DMS53 (cell line): ENCODE measurements around the gene USPL1.
"Not testable (repeated sequence)": the region's sequence is repeated elsewhere in the genome, so short reads cannot be mapped to it uniquely, and the experiment has no call there.

Experiments used
- DNase-seq: peaks from one replicate; lab custom pipeline; 2025; lab: John Stamatoyannopoulos, UW

The USPL1 gene

DNA sequence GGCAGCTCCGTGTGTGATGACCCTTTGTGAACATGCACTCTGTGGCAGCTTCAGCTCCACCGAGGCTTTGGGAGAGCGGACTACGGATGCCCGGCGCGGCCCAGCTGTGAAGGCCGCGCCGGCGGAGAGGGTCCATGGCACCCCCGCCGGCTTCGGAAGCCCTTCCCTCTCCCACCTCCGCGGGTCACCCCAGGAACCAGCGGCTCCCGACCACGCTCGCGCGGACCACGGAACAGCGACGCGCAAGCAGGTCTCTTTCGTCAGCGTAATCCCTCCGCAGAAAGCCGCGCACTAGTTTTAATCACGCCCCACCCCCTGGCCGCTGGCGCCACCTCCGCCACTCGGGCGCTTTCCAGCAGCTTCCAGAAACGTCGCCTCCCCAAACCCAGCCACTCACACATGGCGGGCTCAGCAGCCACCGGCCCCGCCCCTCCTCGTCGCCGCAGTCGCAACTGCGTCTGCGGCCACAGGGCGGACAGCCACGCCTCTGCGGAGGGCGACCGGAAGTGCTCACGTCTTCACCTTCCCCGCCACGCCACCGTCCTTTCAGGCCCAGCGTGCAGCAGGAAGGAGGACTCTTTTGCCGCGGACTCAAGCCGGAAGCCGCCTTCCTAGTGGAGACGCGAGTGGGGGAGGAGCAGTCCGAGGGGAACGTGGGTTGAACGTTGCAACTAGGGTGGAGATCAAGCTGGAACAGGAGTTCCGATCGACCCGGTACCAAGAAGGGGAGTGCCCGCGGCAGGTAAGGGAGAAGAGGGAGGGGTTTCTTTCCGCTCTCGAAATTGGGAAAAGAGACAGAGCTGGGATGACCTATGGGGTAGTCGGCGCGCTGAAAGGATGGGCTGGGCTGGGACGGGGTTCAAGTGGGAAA is at the start of gene USPL1:
TSS of gene USPL1 (plus strand) at position 606 of the 871 bp plus-strand sequence. CDS start 3,221 bp downstream, outside the sequence.
- DNase-seq: peak; percentile 99

DNA sequence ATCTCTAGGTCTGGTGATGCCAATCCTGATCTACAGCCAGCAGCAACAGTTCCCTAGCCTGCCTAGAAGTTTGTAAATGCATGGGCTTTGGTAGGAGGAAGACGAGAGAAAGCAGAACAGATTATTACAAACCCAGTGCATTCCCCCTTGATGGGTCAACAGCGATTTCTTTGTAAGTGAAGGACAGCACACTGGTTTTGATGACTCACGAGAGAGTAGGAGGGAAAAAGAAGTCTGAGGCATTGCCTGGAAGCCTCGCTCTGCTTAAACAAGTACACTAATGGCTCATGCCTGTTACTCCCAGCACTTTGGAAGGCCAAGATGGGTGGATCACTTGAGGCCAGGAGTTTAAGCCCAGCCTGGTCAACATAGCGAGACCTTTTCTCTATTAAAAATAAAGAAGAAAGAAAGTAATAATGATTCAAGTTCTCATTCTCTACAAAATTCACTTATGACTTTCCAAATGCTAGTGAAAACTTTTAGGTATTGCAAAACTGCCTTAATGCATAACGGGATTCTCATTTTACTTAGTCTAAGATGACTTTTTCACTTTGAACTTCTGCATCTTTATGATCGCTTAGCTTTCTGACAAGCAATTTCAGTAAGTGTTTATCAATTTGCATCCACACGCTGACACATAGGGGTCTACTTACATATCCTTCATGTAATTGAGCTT is 47.7 kb upstream of the USPL1 start:
- no peak for DNase-seq

DNA sequence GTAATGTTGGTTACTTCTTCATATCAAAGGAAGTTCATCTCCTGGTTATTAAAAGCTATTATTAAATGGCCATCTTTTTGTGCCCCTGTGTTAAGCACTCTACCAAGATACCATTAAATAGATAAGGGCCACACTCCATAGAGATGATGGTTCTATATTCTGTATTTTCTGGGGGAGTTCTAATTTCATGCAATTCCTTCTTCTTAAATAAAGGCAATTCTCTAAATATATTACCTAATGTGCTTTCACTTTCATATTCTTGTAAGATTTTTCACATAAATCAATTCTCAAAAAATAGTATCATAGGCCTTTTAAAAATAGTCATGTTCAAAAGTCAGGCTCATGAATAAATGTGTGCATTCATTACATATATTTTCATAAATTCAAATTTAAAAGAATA is 47.0 kb upstream of the USPL1 start:
- DNase-seq: no peak

DNA sequence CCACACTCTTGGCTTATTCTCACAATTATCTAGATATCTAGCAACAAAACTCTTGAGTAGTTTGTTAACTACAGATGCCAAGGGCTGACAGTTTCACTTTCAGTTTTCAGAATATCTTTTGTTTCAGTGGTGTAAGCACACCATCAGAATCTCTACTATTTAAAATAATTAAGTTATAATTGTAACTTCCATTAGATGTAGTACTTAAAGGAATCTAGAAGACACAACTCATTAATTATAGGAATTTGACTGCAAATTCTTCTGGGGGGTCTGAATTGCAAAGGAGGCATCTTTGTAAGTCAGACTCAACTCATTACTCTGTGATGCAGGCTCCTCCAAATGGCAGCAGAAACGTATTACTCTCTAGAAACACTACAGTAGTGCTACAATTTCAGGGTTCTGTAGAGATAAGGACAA is 44.9 kb upstream of the USPL1 start:
- peak; percentile 67 for DNase-seq

DNA sequence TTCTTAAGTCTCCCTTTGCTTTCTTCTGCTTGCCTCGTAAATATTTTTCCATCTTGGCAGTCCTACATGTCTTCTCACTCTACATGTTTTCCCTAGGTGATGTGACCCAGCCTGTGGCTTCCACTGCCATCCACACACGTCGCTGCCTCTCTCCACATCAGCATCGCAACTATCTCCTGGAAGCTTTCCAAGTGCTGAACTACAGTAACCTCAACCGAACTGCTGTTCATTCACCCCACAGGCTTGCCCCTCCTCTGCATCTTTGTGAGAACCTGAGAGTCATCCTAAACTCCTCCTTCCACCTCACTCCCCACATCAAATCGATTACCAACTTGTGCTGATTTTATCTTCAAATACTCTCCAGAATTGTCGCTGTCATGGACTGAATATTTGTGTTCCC is 41.2 kb upstream of the USPL1 start:
- DNase-seq: no peak

DNA sequence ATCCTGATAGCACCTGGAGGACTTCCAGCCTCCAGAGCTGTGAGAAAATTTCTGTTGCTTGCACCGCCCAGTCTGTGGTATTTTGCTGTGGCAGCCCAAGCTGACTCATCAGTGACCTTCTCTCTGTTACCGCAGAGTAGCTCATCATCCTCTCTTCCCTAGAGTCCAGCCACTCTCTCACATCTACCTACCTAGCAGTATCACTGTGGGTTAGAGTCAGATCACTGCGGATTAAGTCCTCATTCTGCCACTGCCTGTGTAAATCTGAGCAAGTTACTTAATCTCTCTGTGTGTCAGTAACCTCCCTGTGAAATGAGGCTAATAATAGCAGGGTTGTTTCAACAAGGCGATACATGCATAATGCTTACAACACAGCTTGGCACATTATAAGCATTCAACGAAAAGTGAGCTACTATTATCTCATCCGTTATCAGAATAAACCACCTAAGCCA is 40.3 kb upstream of the USPL1 start:
- DNase-seq: no peak

DNA sequence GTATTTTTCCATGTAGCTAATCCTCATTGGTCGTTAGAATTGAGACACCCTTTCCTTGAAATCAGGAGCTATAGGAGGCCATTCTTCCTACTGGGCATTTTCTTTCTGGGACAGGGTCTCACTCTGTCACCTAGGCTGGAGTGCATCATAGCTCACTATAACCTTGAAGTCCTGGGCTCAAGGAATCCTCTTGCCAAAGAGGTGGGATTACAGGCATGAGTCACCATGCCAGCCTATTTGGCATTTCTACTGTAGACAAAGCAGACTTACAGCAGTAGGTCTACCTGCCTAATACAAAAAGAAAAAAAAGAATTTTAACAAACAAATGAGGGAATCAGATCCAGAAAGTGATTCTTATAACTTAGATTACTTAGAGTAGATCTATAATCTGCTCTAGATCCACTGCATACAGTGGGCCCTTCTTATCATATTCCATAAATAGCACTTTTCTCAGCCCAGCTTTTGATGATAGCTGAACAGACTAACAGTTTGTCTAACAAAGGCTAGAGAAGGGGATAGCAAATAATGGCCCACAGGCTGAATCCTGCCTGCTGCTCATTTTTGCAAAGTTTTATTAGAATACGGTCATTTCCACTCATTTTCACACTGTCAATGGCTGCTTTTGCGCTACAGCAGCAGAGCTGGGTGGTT is 36.7 kb upstream of the USPL1 start:
- peak; percentile 7 for DNase-seq

DNA sequence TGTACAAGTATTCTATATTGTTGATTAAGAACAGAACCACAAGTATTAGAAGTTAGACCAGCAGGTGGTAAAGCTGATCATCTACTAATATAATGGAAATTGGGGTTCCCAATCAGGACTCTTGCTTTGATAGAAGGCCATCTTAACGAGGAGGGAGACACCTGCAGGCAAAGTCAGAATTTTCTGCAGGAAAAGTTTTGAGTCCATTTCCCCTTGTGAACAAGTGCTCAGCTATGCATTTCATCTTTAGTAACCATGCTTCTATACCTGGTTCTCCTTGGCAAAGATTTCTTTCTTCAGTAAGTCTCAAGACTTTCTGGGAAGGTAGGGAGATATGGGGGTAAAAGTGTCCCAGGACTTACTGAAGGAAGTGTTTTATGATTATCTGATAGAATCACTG is 36.1 kb upstream of the USPL1 start:
- peak; percentile 25 for DNase-seq

DNA sequence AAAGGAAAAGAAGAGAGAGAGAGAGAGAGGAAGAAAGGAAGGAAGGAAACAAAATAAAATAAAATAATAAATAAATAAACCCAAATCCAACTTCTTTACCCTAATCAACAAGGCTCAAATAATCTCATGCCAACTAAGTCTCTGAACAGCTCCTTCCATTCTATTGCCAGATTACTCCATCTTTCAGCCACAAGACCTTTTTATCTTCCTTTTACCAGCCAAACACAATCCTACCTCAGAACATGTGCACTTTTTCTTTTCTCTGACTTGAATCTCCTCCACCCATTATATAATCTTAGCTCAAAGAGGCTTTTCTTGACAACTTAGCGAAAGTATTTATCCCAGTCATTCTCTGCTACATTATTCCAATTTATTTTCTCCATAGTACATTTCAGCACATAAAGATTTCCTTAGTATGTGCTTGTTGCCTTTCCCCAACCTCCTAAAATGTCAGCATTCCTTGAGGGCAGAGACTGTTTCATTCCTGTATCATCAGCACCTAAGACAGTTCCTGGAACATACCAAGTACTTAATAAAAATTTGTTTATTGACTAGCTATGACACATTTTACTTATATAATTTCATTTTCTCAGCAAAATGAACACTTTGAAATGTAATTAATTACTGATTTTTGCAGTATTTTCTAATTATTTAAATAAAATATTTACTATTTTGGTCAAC is 33.5 kb upstream of the USPL1 start:
- DNase-seq: no peak

DNA sequence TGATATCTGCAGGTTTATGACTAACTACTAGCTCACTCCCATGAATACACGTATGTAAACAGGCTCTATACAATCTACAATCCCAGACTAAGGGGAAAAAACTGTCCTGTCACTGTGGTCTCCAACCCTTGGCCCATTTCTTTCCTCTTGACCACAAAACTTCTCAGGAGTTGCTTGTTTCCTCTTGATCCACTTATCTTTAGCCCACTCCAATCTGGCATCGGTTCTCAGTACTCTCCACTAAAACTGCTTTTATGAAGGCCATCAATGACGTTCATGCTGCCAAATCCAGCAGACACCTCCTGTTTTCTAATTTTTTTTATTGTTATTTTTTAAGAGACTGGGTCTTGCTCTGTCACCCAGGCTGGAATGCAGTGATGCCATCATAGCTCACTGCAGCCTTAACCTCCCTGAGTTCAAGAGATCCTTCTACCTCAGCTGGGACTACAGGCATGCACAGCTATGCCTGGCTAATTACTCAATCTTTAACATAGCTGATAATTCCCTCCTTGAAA is 31.9 kb upstream of the USPL1 start:
- DNase-seq: no peak

DNA sequence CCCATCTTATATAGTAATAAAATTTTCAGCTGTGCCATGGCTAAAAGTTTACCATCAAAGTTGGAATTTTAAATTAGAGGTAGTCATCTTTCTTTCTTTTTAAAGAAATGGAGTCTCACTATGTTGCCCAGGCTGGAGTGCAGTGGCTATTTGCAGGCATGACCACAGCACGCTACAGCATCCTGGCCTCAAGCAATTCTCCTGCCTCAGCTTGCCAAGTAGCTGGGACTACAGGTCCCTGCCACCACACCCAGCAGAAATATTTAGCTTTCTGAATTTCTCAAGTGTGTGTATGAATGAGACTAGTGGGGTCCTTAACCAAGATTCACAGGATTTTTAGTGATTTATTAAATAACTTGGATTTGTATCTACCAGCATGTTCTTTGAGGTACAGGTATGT is 30.5 kb upstream of the USPL1 start:
- DNase-seq: no peak

DNA sequence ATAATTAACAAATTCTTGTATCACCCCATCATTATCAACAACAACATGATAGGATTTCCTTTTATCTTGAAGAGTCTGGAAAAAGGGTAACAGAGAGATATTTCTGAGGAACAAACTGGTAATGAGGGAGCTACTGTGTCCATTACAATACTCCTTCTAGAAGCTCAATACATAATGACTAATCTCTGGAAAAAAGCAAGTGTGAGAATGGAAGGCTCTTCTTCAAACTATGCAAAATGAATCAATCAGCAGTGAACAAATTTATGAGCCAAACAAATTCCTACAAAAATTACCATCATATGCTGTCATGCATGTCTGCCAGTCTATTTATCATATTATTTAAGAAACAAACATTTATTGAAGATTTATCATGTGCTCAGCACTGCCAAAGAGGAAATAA is 30.0 kb upstream of the USPL1 start:
- DNase-seq: no peak

DNA sequence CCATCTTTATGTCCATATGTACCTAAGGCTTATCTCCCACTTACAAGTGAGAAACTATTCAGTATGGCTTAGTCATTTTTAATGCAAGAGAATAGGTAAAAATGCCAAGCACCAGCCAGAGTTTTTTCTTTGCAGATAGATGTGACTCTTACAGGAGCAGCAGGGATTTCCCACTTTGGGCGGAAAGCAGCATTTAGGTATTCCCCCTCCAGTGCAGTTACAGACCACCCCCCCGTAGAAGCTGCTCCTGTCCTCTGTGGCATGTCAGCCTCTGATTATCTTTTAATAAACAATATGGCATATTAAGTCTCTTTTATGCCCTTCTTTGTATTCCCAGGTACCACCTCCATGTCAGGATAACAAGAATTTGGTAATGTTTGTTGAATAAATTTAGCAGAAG is 24.7 kb upstream of the USPL1 start:
- peak; percentile 15 for DNase-seq

DNA sequence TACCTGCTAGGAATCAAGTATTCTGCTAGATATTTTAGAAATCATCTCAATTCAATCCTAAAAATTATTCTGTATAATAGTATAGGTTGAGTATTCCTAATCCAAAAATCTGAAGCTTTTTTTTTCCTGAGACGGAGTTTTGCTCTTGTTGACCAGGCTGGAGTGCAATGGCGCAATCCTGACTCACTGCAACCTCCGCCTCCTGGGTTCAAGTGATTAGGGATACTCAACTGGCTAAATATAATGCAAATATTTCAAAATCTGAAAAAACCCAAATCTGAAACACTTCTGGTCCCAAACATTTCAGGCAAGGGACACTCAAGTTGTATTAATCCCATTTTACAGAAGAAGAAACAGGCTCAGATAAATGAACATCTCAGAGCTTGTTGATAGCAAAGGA is 17.2 kb upstream of the USPL1 start:
- DNase-seq: no peak

DNA sequence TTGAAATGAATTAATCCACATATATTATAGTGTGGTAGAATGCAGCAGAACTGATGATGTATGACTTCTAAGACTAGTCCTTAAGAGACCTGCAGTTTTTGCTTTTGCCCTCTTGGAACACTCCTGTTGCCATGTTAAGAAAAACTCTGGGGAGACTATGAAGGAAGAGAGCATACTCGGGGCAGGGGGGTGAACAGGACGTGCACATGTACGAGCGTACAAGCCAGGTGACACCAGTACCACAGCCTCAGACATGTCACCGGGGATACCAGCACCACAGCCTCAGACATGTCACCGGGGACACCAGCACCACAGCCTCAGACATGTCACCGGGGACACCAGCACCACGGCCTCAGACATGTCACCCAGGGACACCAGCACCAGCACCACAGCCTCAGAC is 15.9 kb upstream of the USPL1 start:
- no peak for DNase-seq

DNA sequence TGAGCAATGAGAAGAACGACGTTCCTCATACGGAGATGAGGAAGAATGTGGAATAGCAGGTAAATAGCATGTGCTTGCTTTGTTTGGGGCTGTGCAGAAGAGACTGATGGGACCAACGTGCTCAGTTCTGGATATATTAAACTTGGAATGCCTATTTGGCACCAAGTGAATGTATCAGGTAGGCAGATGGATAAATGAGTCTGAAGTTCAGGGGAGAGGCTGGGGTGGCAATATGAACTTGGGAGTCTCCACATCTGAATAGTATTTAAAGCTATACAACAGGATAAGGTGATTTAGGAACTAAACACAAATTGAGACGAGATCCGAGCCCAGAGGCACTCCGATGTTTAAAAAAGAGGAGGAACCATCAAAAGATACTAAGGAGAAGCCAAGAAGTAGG is 12.7 kb upstream of the USPL1 start:
- no peak for DNase-seq

DNA sequence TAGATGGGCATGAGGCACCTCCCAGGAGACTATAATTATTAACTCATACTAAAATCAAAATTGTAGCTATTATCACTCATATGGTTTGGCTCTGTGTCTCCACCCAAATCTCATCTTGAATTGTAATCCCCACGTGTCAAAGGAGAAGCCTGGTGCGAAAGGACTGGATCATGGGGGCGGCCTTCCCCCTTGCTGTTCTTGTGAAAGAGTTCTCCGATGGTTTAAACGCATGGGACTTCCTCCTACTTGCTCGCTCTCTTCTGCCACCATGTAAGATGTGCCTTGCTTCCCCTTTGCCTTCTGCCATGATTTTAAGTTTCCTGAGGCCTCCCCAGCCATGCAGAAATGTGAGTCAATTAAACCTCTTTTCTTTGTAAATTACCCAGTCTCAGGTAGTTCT is 10.5 kb upstream of the USPL1 start:
- not testable (repeated sequence) for DNase-seq

DNA sequence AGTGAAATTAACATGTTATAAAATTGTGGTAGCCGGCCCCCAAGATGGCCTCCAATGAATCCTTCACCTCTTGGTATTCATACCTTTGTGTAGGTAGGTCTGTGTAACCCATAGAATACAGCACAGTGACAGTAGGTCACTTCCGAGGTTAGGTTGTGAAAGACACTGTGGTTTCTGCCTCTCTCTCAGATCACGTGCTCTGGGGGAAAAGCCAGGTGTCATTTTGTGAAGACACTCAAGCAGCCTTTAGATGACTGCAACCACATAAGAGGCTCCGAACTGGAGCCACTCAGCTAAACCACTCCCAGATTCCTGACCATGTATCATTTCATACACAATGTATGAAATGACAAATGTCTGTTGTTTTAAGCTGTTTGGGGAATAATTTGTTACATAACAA is 9.8 kb upstream of the USPL1 start:
- DNase-seq: peak; percentile 95

DNA sequence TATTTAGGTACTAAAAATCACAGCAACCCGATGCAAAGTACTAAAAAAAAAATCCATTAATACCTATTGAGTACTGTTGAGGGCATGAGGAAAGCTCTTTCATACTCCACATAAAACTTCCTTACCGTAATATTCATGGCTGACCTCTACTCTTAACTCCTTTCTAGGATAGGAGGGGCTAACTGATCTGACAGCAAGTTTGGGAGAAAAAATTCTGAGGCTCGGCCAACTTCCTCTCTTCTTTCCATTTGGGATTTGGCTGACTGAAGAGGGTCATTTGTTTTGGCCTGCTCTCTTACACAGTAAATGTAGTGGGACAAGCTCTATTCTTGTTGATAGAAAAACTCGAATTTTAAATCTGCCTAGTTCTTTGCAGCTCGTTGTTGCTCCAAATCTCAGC is 9.4 kb upstream of the USPL1 start:
- no peak for DNase-seq

DNA sequence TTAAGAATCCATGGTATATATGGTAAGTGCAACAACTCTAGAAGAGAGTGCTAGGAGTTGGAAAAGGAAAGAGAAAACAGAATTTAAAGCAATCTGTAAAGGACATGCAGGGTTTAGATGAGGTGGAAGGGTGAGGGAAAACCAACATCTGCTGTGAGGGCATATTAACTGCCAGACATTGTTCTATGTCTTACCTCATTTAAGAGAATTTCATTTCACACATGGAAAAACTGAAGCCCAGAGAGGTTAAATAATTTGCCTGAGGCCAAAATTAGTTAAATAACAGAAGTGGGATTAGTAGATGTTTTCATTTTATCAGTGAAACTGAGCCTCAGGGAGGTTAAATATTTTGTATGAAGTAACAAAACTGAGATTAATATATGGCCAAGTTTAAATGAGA is 7.4 kb upstream of the USPL1 start:
- DNase-seq: no peak

DNA sequence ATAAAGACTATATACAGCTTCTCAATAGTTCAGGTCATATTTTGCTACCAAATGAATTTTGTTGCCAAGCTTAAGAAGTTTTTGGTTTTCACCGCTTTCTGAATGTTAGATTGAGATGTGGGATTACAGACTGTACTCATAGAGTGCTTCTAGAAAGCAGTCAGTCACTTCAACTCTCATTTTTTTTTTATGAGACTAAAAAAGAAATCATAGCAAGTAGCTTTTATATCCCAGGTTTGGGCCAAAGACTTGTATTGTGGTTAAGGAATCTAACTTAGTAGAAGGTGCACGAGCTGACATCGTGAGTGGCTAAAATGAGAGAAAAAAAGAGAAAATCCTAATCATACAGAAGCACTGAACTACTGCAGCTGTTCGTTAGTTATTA is 2.2 kb upstream of the USPL1 start:
- DNase-seq: peak; percentile 17

DNA sequence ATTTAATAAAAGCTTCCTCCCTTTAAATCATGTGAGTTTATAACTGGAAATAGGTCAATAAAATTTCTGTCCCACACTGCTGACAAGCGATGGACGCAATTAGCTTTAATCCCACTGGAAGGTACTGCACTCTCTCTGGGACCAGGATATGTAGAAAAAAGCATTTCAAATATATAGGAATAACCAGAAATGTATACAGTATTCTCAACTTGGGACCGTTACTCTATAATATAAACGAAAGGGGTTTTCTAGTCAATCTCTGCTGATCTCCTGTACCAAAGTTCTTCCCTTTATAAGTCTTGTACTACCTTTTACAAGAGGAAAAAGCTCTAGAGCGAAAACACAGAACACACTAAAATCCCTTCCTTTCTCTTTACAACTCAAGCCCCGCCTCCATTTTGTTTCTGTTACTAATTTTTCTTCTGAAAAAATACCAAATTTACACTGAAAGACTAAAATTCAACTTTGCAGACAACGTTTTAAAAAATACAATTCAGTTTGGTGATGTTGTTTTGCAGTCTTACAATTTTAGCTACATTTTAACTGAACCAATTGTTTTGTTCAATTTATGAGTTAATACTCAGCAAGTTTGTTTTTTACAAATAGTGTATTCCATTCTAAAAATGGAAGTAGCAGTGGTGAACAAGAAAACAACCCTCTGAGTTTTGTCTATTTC is 1.7 kb upstream of the USPL1 start:
- peak; percentile 47 for DNase-seq
